Progenitor cell of endocrine pancreas (in vitro differentiated cells): Measurements from ENCODE around the gene ZNF177. TPM values are rescaled to one million over a fixed set of nuclear protein-coding genes. Genes with fewer than 3 reads are reported as not detected.
A peak's percentile ranks its signal among the peaks of the same experiment; 100 is the strongest.

ENCODE experiments used
- DNase-seq: peaks from one replicate; pipeline ENCODE4 v3.0.0; 2021; ENCODE audit warnings: low spot score; ENCODE audit not compliant: unreplicated experiment
- H3K27ac Mint-ChIP-seq: 2 replicates; pipeline ENCODE4 v1.8.0; 2021; ENCODE audit warnings: mild to moderate bottlenecking, moderate library complexity, mixed read lengths
- H3K27me3 Mint-ChIP-seq: 2 replicates; pipeline ENCODE4 v1.8.0; 2021; ENCODE audit warnings: mixed read lengths
- H3K36me3 Mint-ChIP-seq: 2 replicates; pipeline ENCODE4 v1.8.0; 2022; ENCODE audit warnings: mixed read lengths; ENCODE audit not compliant: insufficient read depth
- H3K4me1 Mint-ChIP-seq: 2 replicates; pipeline ENCODE4 v1.8.0; 2021; ENCODE audit warnings: low read depth, mixed read lengths
- H3K4me3 Mint-ChIP-seq: 2 replicates; pipeline ENCODE4 v1.8.0; 2021; ENCODE audit warnings: low read depth, mild to moderate bottlenecking, moderate library complexity, mixed read lengths
- H3K9me3 Mint-ChIP-seq: 2 replicates; pipeline ENCODE4 v1.8.0; 2021; ENCODE audit warnings: low read depth, mixed read lengths
- total RNA-seq: library from RNA; stranded (reverse); gene quantifications from 2 replicates; pipeline ENCODE4 v1.2.1, GENCODE V29; 2021
- TF ChIP-seq, protein P1 (sequence below): fragments of 200-600 bp; sonication (generic); IDR thresholded peaks from one replicate; pipeline ENCODE4 v1.5.0; 2021; ENCODE audit warnings: antibody characterized with exemption, mild to moderate bottlenecking; ENCODE audit not compliant: unreplicated experiment

The ZNF177 gene
- total RNA-seq, 1 donor from 2014 or later, result 12.7 TPM

- Mint-ChIP-seq H3K36me3 (peaks cover 50% of the 10 kb centered on the region), H3K9me3 (peaks cover 45% of the 10 kb centered on the region), H3K4me3 (peak within 1 kb of the TSS; percentile 86), H3K27me3 (no peaks in the 10 kb centered on the region), H3K27ac (peak within 1 kb of the TSS; percentile 98), H3K4me1 (no peaks in the 10 kb centered on the region)
- DNase-seq, result peak; percentile 96
- TF ChIP-seq, protein P1, sequence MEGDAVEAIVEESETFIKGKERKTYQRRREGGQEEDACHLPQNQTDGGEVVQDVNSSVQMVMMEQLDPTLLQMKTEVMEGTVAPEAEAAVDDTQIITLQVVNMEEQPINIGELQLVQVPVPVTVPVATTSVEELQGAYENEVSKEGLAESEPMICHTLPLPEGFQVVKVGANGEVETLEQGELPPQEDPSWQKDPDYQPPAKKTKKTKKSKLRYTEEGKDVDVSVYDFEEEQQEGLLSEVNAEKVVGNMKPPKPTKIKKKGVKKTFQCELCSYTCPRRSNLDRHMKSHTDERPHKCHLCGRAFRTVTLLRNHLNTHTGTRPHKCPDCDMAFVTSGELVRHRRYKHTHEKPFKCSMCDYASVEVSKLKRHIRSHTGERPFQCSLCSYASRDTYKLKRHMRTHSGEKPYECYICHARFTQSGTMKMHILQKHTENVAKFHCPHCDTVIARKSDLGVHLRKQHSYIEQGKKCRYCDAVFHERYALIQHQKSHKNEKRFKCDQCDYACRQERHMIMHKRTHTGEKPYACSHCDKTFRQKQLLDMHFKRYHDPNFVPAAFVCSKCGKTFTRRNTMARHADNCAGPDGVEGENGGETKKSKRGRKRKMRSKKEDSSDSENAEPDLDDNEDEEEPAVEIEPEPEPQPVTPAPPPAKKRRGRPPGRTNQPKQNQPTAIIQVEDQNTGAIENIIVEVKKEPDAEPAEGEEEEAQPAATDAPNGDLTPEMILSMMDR, result peak; percentile 62
Measured at GRCh38 chr19:9323919-9324583, 38.8 kb upstream of the ZNF177 start, which contains the start of gene ZNF559. Gene ZNF559, plus strand, starts transcription at chr19:9324179. Its CDS starts 14,371 bp downstream, at chr19:9338550.

GRCh38 chr19:9324584-9324962 is 38.2 kb upstream of the ZNF177 start:
- TF ChIP-seq, protein P1, result no peak
- Mint-ChIP-seq H3K9me3 (peaks cover 49% of the 10 kb centered on the region), H3K27me3 (no peaks in the 10 kb centered on the region), H3K27ac (peak overlapping the region; percentile 98), H3K36me3 (peaks cover 54% of the 10 kb centered on the region), H3K4me1 (no peaks in the 10 kb centered on the region), H3K4me3 (peak overlapping the region; percentile 86)
- DNase-seq, result no peak

GRCh38 chr19:9329999-9330398 is 32.8 kb upstream of the ZNF177 start:
- no peaks in the 10 kb centered on the region for H3K4me1 Mint-ChIP-seq
- H3K36me3 Mint-ChIP-seq, result peaks cover 86% of the 10 kb centered on the region
- TF ChIP-seq, protein P1, result no peak
- no peak overlapping the region for H3K4me3 Mint-ChIP-seq
- peaks cover 62% of the 10 kb centered on the region for H3K9me3 Mint-ChIP-seq
- H3K27ac Mint-ChIP-seq, result no peak overlapping the region
- no peak for DNase-seq
- H3K27me3 Mint-ChIP-seq, result no peaks in the 10 kb centered on the region

- Mint-ChIP-seq H3K36me3 (peaks cover 81% of the 10 kb centered on the region), H3K4me1 (no peaks in the 10 kb centered on the region), H3K9me3 (peaks cover 71% of the 10 kb centered on the region), H3K4me3 (no peak overlapping the region), H3K27ac (peak overlapping the region; percentile 56), H3K27me3 (no peaks in the 10 kb centered on the region)
- TF ChIP-seq, protein P1, result no peak
- no peak for DNase-seq
Measured at GRCh38 chr19:9342610-9343304, 20.1 kb upstream of the ZNF177 start.

GRCh38 chr19:9345005-9345404 is 17.8 kb upstream of the ZNF177 start:
- no peak overlapping the region for H3K4me3 Mint-ChIP-seq
- peaks cover 70% of the 10 kb centered on the region for H3K9me3 Mint-ChIP-seq
- TF ChIP-seq, protein P1, result no peak
- H3K4me1 Mint-ChIP-seq, result no peaks in the 10 kb centered on the region
- H3K27ac Mint-ChIP-seq, result peak overlapping the region; percentile 76
- peaks cover 81% of the 10 kb centered on the region for H3K36me3 Mint-ChIP-seq
- no peak for DNase-seq
- H3K27me3 Mint-ChIP-seq, result no peaks in the 10 kb centered on the region
